GM15510 (cell line): ENCODE measurements around the gene C8G.

Experiments
- POLR2A ChIP-seq: IDR thresholded peaks from 3 replicates; pipeline ENCODE4 v1.6.1; 2011; ENCODE audit warnings: borderline replicate concordance; ENCODE audit not compliant: insufficient read length; ENCODE audit errors: extremely low read depth

Gene C8G

DNA sequence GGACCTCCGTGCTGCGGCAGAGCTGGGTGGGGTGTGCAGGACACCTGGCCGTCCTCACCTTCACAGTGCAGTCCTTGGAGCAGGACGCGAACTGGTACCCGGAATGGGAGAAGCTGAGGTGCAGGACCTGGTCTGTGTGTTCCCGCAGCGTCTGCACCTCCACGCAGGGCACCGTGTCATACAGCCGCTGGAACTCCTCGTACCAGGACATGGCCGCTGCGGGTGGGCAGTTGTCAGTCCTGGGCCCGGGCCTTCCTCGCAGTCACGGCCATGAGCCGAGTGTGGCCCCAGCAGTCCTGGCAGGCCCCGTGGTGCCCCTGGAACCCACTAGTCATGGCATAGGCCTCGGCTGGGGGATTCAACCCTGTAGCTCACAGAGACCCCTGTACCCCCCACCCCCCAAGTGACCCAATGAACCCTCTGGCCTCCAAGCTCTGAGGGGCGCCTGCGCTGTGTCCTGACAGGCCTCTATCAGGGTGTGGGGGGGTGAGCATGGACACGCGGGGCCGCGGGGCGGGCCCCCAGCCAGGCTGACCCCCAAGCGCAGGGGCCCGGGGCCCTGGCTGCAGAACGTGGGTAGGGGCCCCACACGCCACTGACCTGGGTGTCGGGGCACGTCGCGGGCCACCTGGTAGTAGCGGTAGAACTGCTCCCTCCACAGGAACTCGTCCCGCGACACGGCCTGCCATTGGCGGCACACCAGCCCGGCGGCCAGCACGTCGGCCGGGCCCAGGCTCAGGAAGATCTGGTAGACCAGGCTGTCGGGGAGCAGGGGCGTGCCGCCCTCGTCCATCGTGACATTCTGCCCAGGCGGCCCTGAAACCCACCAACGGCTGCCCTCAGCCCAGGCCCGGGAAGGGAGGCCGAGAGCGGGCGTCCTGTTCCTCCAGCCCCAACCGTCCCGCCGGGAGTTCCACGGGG, 1.5 kb upstream of the C8G start:
- no peak for TF ChIP-seq POLR2A

- TF ChIP-seq POLR2A: no peak
Measured at GRCh38 chr9:136944212-136944518, 878 bp upstream of the C8G start.

DNA sequence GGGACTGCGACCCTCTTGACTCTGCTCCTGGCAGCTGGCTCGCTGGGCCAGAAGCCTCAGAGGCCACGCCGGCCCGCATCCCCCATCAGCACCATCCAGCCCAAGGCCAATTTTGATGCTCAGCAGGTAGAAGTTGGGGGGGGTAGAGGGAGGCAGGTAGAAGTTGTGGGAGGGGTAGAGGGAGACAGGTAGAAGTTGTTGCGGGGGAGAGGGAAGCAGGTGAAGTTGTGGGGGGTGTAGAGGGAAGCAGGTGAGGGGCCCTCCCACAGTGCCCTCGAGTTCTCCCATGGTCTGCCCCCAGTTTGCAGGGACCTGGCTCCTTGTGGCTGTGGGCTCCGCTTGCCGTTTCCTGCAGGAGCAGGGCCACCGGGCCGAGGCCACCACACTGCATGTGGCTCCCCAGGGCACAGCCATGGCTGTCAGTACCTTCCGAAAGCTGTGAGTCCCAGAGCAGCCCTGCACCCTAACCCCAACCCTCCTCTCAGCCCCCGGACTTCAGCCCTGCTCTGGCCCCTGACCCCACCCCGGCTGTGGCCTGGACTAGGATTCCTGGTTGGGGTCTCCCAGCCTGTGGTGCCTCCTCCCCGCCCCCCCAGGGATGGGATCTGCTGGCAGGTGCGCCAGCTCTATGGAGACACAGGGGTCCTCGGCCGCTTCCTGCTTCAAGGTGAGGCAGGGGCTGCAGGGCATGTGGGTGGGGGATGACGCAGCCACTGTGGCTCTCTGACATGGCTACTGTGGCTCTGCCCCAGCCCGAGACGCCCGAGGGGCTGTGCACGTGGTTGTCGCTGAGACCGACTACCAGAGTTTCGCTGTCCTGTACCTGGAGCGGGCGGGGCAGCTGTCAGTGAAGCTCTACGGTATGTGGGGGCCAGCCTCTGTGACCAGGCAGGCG, 537 bp downstream of the C8G start:
- no peak for TF ChIP-seq POLR2A

- no peak for TF ChIP-seq POLR2A
Measured at GRCh38 chr9:136946228-136947027, 1.4 kb downstream of the C8G start.

- no peak for TF ChIP-seq POLR2A
Measured at GRCh38 chr9:136947028-136947891, 2.2 kb downstream of the C8G start.

DNA sequence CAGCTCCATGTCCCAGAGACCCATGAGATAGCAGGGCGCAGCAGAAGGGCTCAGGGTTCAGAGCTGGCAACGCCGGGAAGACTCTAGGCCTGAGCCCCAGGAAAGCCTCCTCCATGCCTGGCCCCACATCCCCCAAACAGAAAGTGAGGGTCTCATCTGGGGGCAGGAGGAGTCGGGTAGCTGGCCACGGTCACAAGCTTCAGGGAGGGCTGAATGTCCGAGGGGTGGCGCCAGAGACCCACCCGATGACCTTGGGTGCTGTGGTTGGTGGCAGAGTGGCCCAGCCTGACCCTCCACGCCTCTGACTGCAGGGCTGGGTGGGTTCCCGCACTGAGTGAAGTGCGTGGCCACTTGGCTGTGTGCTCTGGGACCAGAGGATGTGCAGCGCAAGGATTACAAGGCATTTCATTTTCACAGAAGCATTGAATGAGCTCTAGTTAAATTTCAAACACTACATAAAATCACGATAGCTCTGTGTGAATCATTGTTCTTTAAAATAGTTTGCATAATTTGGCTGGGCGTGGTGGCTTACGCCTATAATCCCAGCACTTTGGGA, 3.0 kb downstream of the C8G start:
- TF ChIP-seq POLR2A: no peak

DNA sequence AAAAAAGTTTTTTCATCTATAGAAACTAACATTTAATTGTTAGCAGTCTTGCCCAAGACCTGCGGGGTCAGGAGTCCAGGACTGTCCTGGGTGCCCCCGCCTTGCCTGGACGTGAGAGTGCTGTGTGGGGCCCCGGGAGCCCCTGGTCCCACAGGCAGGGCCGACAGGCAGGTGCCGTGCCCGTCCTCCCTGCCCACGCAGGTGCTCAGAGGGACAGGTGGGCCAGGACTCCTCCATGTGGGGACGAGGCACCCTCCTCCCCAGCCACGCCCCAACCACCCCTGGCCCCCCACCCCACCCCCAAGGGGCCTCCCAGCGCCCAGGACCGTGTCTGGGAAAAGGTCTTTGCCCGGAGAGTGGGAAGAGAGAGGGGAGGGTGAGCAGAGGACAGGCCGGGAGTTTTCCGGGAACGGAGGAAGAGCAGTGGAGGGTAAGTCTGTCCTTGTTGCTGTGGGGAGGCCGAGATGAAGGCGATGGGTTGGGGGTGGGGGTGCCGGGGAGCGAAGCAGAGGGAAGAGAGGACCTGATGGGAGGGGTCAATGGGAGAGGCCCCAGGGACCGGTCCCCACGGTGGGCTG, 4.3 kb downstream of the C8G start:
- no peak for TF ChIP-seq POLR2A

GRCh38 chr9:136949817-136950655, 5.0 kb downstream of the C8G start:
- TF ChIP-seq POLR2A: peak; percentile 85

DNA sequence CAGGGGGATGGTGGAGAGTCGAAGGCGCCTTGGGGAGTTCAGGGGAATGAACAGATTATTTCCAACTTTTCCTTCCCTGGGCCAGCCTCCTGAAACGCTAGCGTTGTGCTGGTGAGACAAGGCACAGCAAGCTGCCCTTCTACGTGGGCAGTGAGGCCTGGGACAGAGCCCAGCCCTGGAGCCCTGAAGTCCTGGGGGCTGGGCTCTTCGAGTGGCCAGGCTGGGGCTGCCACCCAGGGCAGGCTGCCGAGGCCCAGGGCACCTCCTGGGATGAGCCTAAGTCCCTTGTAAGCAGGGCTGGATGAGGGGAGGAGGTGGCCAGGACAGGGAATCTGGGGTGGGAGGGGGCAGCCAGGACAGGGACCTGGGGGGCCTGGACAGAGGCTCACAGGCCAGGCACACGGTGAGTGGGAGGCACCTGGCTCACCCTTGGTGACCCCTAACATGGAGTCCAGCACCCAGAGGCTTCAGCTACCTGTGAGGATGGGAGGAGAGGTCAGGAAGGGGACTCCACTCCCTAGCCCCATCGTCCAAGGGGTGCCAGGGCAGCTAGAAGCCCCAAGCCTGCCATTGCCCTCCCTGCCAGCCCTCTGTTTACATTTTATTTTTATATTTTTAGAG, 5.7 kb downstream of the C8G start:
- TF ChIP-seq POLR2A: no peak

GRCh38 chr9:136951541-136952320, 6.7 kb downstream of the C8G start, which contains the start of gene LCN12:
LCN12 (plus strand) TSS chr9:136952273; CDS start chr9:136952328, 55 bp downstream.
- no peak for TF ChIP-seq POLR2A

DNA sequence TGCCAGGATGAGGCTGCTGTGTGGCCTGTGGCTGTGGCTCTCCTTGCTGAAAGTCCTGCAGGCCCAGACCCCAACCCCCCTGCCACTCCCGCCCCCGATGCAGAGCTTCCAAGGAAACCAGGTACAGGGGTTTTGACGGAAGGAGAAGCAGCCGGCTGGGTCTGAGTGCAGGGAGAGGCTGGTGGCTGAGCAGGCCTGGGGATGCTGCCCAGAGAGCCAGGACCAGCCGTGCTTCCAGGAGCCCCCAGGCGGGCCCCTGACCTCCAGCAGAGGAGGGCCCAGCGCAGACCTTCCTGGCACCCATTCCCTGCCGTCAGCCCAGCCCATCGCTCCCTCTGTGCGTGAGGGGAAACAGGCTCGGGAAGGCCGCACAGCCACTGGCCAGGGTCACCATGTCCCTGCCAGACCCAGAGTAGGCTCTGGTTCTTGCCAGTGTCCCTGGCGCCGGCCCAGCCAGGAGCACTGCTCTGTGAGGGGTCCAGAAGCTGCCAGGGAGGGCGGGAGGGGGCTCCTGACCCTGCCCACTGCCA, 7.3 kb downstream of the C8G start:
- TF ChIP-seq POLR2A: no peak
